Measurements from ENCODE around the gene MBD2. TPM values are rescaled to one million over a fixed set of nuclear protein-coding genes. Genes with fewer than 3 reads are reported as not detected.

MBD2 gene
- total RNA-seq, 4 donors from 2014 or later, result 53.5 to 79.7 (median 63.5) TPM

DNA sequence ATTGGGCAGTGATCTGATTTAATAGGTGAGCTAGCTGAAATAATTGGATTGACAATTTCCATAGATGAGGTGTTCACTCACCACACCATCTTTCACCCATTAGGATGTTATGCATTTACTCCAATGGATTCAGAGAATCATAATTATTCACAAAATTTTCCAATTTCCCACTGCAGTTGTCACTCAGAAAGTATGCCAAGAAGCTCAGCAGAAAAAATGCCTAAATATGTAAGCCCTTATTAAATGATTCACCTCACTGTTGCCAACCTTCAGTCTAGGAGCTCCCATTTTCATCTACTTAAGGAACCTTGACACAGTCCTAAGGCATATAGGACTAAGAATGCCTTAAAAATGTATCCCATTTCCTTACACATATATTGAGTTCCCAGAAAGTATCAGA is 94.3 kb downstream of the MBD2 start:
- TF ChIP-seq, protein P1, sequence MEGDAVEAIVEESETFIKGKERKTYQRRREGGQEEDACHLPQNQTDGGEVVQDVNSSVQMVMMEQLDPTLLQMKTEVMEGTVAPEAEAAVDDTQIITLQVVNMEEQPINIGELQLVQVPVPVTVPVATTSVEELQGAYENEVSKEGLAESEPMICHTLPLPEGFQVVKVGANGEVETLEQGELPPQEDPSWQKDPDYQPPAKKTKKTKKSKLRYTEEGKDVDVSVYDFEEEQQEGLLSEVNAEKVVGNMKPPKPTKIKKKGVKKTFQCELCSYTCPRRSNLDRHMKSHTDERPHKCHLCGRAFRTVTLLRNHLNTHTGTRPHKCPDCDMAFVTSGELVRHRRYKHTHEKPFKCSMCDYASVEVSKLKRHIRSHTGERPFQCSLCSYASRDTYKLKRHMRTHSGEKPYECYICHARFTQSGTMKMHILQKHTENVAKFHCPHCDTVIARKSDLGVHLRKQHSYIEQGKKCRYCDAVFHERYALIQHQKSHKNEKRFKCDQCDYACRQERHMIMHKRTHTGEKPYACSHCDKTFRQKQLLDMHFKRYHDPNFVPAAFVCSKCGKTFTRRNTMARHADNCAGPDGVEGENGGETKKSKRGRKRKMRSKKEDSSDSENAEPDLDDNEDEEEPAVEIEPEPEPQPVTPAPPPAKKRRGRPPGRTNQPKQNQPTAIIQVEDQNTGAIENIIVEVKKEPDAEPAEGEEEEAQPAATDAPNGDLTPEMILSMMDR (IDR thresholded peaks at IDR 0.05; ENCODE audit: low read depth), result no peak

GRCh38 chr18:54129448-54130067 is 94.9 kb downstream of the MBD2 start:
- TF ChIP-seq, protein P1 (IDR thresholded peaks at IDR 0.05; ENCODE audit: low read depth), result no peak

GRCh38 chr18:54127759-54128378 is 96.6 kb downstream of the MBD2 start:
- TF ChIP-seq, protein P1 (IDR thresholded peaks at IDR 0.05; ENCODE audit: low read depth), result no peak

DNA sequence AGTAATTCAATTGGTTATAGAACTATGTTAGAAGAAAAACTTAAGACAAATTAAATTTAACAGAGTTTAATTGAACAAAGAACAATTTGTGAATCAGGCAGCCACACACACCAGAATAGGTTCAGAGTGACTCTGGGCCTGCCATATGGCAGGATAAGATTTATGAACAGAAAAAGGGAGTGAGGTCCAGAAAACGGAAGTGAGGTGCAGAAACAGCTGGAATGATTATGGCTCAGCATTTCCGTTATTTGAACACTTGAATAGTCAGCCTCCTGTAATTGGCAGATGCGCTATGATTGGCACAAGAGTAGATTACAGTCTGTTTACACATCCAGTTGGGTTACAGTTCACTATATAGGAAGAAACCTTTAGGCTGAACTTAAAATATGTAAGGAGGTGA is 99.0 kb downstream of the MBD2 start:
- TF ChIP-seq, protein P1 (IDR thresholded peaks at IDR 0.05; ENCODE audit: low read depth), result no peak

GRCh38 chr18:54119524-54120019 is 104.9 kb downstream of the MBD2 start:
- TF ChIP-seq, protein P1 (IDR thresholded peaks at IDR 0.05; ENCODE audit: low read depth), result no peak

DNA sequence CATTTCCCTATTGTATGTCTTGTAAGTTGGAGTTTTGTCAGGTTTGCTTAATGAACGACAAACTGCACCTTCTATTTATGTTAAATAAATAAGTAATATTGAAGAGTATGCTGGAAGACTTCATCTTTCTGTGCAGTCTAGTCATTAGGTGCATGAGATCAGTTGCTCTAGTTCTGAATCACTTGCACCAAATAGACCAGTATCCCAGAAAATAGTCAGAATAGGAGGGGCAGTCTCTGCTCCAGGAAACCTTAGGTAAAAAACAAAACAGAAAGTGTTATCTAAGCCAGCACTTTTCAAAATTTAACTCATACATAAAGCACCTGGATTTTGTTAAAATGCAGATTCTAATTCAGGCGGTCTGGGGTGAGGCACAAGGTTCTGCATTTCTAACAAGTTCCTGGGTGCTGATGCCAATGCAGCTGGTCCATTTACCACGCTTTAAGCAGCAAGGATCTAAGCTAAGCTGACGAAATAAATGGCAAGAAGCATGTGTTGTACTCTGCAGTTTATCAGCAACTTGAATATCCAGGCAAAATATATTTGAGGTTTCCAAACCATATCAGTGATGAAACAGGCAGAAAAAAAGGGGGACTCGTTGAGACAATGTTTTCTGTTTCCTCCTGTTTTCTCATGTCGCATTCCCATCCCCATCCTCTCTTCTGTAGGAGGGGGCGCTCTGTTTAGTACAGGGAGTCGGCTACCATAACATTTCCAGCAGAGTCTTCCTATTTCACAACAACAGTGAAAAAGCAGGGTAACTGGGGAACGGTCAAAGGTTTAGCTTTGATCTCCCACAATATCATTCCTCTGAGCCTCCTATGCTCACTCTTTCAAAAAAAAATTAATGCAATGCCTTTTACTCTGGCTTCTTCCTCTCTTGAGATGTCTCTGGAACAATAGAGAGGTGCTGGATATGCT is 106.4 kb downstream of the MBD2 start:
- TF ChIP-seq, protein P1 (IDR thresholded peaks at IDR 0.05; ENCODE audit: low read depth), result no peak

All from subcutaneous adipose tissue (tissue), 4 donors.